Fibroblast of lung (primary cell): ENCODE results near the gene ARHGAP1. TPM values are rescaled to one million over a fixed set of nuclear protein-coding genes. Genes with fewer than 3 reads are reported as not detected.
A peak's percentile ranks its signal among the peaks of the same experiment; 100 is the strongest.

ENCODE experiments used
- DNase-seq, 2 donors: peaks; one replicate each; pipeline versions ENCODE4 v3.0.0 to v3.0.0-alpha.2; 2010; ENCODE audit warnings: low read depth in 2 of 2
- H2AFZ ChIP-seq: 2 replicates; pipeline ENCODE4 v1.5.1; 2012; ENCODE audit warnings: low read length, control low read depth, inconsistent platforms
- H3K27ac ChIP-seq: 2 replicates; pipeline ENCODE4 v1.5.1; 2011; ENCODE audit warnings: low read length, control low read depth; ENCODE audit not compliant: insufficient read depth
- H3K27me3 ChIP-seq: 2 replicates; pipeline ENCODE4 v1.5.1; 2011; ENCODE audit warnings: mild to moderate bottlenecking, low read length; ENCODE audit not compliant: control insufficient read depth, insufficient read depth
- H3K36me3 ChIP-seq: 2 replicates; pipeline ENCODE4 v1.5.1; 2011; ENCODE audit warnings: low read length; ENCODE audit not compliant: control insufficient read depth, insufficient read depth
- H3K4me1 ChIP-seq: 2 replicates; pipeline ENCODE4 v1.5.1; 2011; ENCODE audit warnings: low read length; ENCODE audit not compliant: control insufficient read depth, insufficient read depth; ENCODE audit errors: extremely low read depth
- H3K4me2 ChIP-seq: 2 replicates; pipeline ENCODE4 v1.5.1; 2011; ENCODE audit warnings: low read length, control low read depth; ENCODE audit not compliant: insufficient read depth; ENCODE audit errors: extremely low read depth
- H3K4me3 ChIP-seq, 4 experiments: fragments of 200-600 bp in 1 of 4; sonication (generic) in 1 of 4; replicated peaks in 1 of 4; 2 replicates each; pipeline ENCODE4 v1.5.1; 2011 to 2016; ENCODE audit warnings: low read length in 4 of 4, low read depth in 3 of 4, mild to moderate bottlenecking in 3 of 4, control low read depth in 2 of 4, inconsistent platforms in 1 of 4, mixed read lengths in 1 of 4; ENCODE audit not compliant: insufficient read depth in 1 of 4; ENCODE audit errors: control extremely low read depth in 1 of 4
- H3K79me2 ChIP-seq: 2 replicates; pipeline ENCODE4 v1.5.1; 2012; ENCODE audit warnings: mild to moderate bottlenecking, low read length, inconsistent platforms; ENCODE audit not compliant: control insufficient read depth, insufficient read depth
- H3K9ac ChIP-seq: 2 replicates; pipeline ENCODE4 v1.5.1; 2011; ENCODE audit warnings: mild to moderate bottlenecking, low read length, control low read depth; ENCODE audit not compliant: insufficient read depth
- H3K9me3 ChIP-seq: 2 replicates; pipeline ENCODE4 v1.5.1; 2012; ENCODE audit warnings: low read depth, low read length; ENCODE audit not compliant: control insufficient read depth, insufficient read depth
- H4K20me1 ChIP-seq: 2 replicates; pipeline ENCODE4 v1.5.1; 2011; ENCODE audit warnings: low read length; ENCODE audit not compliant: control insufficient read depth, insufficient read depth; ENCODE audit errors: extremely low read depth
- CTCF ChIP-seq, 2 donors: IDR thresholded peaks in 1 of 2; conservative IDR thresholded peaks in 1 of 2; 1 replicate in 1 of 2; 2 replicates in 1 of 2; pipeline ENCODE4 v1.5.1; 2011 to 2012; ENCODE audit warnings: low read length in 2 of 2, control low read depth in 1 of 2, inconsistent platforms in 1 of 2, low read depth in 1 of 2, mild to moderate bottlenecking in 1 of 2
- EZH2 ChIP-seq: IDR thresholded peaks from 2 replicates; pipeline ENCODE4 v1.5.1; 2012; ENCODE audit warnings: low read length, control low read depth, mild to moderate bottlenecking; ENCODE audit errors: missing control alignments
- polyA plus RNA-seq, 2 donors: library from polyadenylated mRNA; depleted of rRNA in 1 of 2; stranded (reverse) in 1 of 2; unstranded in 1 of 2; fragments of >200 nt; gene quantifications; 2 replicates each; pipeline ENCODE4 v1.2.1, GENCODE V29; 2011 to 2012; ENCODE audit warnings: missing spikeins in 1 of 2
- total RNA-seq: library from RNA; depleted of rRNA; stranded (reverse); fragments of >200 nt; gene quantifications from 2 replicates; pipeline ENCODE4 v1.2.1, GENCODE V29; 2014

Gene ARHGAP1
- total and polyA plus RNA-seq, 2 donors (not counting 1 experiment from before 2014, with no cell fraction given): 34.4 to 38.0 TPM

- H3K9ac ChIP-seq: no peak overlapping the region
- H2AFZ ChIP-seq: no peak overlapping the region
- H3K79me2 ChIP-seq: peaks cover 10% of the 10 kb centered on the region
- TF ChIP-seq EZH2 (no peak), CTCF (conservative IDR thresholded peaks at IDR 0.05 in 1 of 2, IDR thresholded peaks at IDR 0.05 in 1 of 2; ENCODE audit: low read depth in 1 of 2, low read length in 2 of 2) (no peak)
- H3K36me3 ChIP-seq: peaks cover 22% of the 10 kb centered on the region
- no peaks in the 10 kb centered on the region for H3K9me3 ChIP-seq
- no peaks in the 10 kb centered on the region for H4K20me1 ChIP-seq
- H3K27me3 ChIP-seq: no peaks in the 10 kb centered on the region
- peaks cover 11% of the 10 kb centered on the region for H3K4me1 ChIP-seq
- no peak for DNase-seq
- H3K4me3 ChIP-seq: no peak overlapping the region
- H3K4me2 ChIP-seq: no peak overlapping the region
- H3K27ac ChIP-seq: no peak overlapping the region
These were observed 6.5 kb upstream of the ARHGAP1 start for GRCh38 chr11:46706886-46707285.

- Histone ChIP-seq H2AFZ (no peak overlapping the region), H3K79me2 (peaks cover 21% of the 10 kb centered on the region), H4K20me1 (no peaks in the 10 kb centered on the region), H3K9ac (no peak overlapping the region), H3K4me1 (no peaks in the 10 kb centered on the region), H3K27ac (no peak overlapping the region), H3K9me3 (no peaks in the 10 kb centered on the region), H3K4me2 (no peak overlapping the region), H3K4me3 (no peak overlapping the region), H3K36me3 (peaks cover 22% of the 10 kb centered on the region), H3K27me3 (no peaks in the 10 kb centered on the region)
- no peak for DNase-seq
- TF ChIP-seq EZH2 (no peak), CTCF (conservative IDR thresholded peaks at IDR 0.05 in 1 of 2, IDR thresholded peaks at IDR 0.05 in 1 of 2; ENCODE audit: low read depth in 1 of 2, low read length in 2 of 2) (no peak)
These were observed 4.8 kb upstream of the ARHGAP1 start for GRCh38 chr11:46705070-46705688.

- peak overlapping the region; percentile 75 for H2AFZ ChIP-seq
- no peaks in the 10 kb centered on the region for H3K9me3 ChIP-seq
- no peak for DNase-seq
- TF ChIP-seq EZH2 (no peak), CTCF (conservative IDR thresholded peaks at IDR 0.05 in 1 of 2, IDR thresholded peaks at IDR 0.05 in 1 of 2; ENCODE audit: low read depth in 1 of 2, low read length in 2 of 2) (no peak)
- no peaks in the 10 kb centered on the region for H3K27me3 ChIP-seq
- H3K79me2 ChIP-seq: peaks cover 49% of the 10 kb centered on the region
- H3K4me2 ChIP-seq: peak overlapping the region; percentile 90
- peak overlapping the region; percentile 89 for H3K27ac ChIP-seq
- peak overlapping the region; percentile 71 for H3K9ac ChIP-seq
- peaks cover 23% of the 10 kb centered on the region for H3K36me3 ChIP-seq
- H4K20me1 ChIP-seq: no peaks in the 10 kb centered on the region
- peaks cover 7% of the 10 kb centered on the region for H3K4me1 ChIP-seq
- peak overlapping the region; percentile 88 to 100 (median 93) for H3K4me3 ChIP-seq
These were observed 747 bp upstream of the ARHGAP1 start for GRCh38 chr11:46701078-46701654.
